Liver (tissue), 3 donors: ENCODE data around the gene LILRA6.

ENCODE experiments used
- GABPA ChIP-seq, 2 donors: IDR thresholded peaks in 1 of 2; conservative IDR thresholded peaks in 1 of 2; 2 replicates each; pipeline ENCODE4 v1.6.1; 2016; ENCODE audit warnings: antibody characterized with exemption in 2 of 2, mild to moderate bottlenecking in 1 of 2, moderate library complexity in 1 of 2
- TAF1 ChIP-seq: conservative IDR thresholded peaks from 2 replicates; pipeline ENCODE4 v1.6.1; 2016; ENCODE audit warnings: antibody characterized with exemption, mild to moderate bottlenecking
- YY1 ChIP-seq: IDR thresholded peaks from 2 replicates; pipeline ENCODE4 v1.6.1; 2016; ENCODE audit warnings: antibody characterized with exemption, mild to moderate bottlenecking
- TF ChIP-seq, protein P1 (sequence below): IDR thresholded peaks from 2 replicates; pipeline ENCODE4 v1.6.1; 2016; ENCODE audit warnings: antibody characterized with exemption
- TF ChIP-seq, protein P2 (sequence below): fragments of 150-350 bp; IDR thresholded peaks from 2 replicates; pipeline ENCODE4 v1.5.1; 2017; ENCODE audit warnings: improper control_type of control experiment, low read depth, low read length; ENCODE audit not compliant: missing input control
- donor health status: healthy.
- donor health status: healthy.

- TF ChIP-seq, protein P1, sequence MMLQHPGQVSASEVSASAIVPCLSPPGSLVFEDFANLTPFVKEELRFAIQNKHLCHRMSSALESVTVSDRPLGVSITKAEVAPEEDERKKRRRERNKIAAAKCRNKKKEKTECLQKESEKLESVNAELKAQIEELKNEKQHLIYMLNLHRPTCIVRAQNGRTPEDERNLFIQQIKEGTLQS: no peak
- peak; percentile 40 to 79 for TF ChIP-seq GABPA (IDR thresholded peaks at IDR 0.05 in 1 of 2, conservative IDR thresholded peaks at IDR 0.05 in 1 of 2)
- TF ChIP-seq, protein P2, sequence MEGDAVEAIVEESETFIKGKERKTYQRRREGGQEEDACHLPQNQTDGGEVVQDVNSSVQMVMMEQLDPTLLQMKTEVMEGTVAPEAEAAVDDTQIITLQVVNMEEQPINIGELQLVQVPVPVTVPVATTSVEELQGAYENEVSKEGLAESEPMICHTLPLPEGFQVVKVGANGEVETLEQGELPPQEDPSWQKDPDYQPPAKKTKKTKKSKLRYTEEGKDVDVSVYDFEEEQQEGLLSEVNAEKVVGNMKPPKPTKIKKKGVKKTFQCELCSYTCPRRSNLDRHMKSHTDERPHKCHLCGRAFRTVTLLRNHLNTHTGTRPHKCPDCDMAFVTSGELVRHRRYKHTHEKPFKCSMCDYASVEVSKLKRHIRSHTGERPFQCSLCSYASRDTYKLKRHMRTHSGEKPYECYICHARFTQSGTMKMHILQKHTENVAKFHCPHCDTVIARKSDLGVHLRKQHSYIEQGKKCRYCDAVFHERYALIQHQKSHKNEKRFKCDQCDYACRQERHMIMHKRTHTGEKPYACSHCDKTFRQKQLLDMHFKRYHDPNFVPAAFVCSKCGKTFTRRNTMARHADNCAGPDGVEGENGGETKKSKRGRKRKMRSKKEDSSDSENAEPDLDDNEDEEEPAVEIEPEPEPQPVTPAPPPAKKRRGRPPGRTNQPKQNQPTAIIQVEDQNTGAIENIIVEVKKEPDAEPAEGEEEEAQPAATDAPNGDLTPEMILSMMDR: no peak
- TF ChIP-seq TAF1: no peak
- TF ChIP-seq YY1: peak; percentile 71
Measured at GRCh38 chr19:54190503-54191010, 52.0 kb downstream of the LILRA6 start.
